Choroid plexus epithelial cell (primary cell): ENCODE data around the gene C19orf81.

Experiments used
- DNase-seq: peaks from one replicate; pipeline ENCODE4 v3.0.0-alpha.2; 2010; ENCODE audit warnings: low read depth
- H3K4me3 ChIP-seq: 2 replicates; pipeline ENCODE4 v1.5.1; 2011; ENCODE audit warnings: low read depth, mild to moderate bottlenecking, control low read depth, low read length, moderate library complexity
- CTCF ChIP-seq: conservative IDR thresholded peaks from 2 replicates; pipeline ENCODE4 v1.5.1; 2011; ENCODE audit warnings: low read depth, mild to moderate bottlenecking, control low read depth, inconsistent platforms, low read length, moderate library complexity

The C19orf81 gene

DNA sequence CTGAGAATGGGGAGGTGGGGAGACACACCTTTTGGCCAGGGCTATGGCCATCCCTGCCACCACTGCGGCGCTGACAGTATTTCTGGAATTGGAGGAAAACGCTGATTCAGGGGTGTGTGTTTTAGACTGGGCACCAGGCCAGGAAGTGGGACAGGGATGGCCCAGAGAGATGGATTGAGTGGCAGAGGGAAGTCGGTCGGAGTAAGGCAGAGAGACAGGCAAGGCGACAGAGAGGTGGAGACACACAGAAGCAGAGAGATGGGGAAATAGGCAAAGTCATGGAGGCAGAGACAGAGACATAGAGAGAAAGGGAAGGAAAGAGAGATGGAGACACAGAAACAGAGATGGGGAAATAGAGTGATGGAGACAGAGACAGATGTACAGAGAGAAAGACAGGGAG, 4.1 kb upstream of the C19orf81 start:
- DNase-seq = no peak
- H3K4me3 ChIP-seq = no peak overlapping the region
- TF ChIP-seq CTCF = no peak

GRCh38 chr19:50646074-50646807, 3.0 kb upstream of the C19orf81 start:
- DNase-seq = peak; percentile 44
- TF ChIP-seq CTCF = no peak
- H3K4me3 ChIP-seq = no peak overlapping the region

DNA sequence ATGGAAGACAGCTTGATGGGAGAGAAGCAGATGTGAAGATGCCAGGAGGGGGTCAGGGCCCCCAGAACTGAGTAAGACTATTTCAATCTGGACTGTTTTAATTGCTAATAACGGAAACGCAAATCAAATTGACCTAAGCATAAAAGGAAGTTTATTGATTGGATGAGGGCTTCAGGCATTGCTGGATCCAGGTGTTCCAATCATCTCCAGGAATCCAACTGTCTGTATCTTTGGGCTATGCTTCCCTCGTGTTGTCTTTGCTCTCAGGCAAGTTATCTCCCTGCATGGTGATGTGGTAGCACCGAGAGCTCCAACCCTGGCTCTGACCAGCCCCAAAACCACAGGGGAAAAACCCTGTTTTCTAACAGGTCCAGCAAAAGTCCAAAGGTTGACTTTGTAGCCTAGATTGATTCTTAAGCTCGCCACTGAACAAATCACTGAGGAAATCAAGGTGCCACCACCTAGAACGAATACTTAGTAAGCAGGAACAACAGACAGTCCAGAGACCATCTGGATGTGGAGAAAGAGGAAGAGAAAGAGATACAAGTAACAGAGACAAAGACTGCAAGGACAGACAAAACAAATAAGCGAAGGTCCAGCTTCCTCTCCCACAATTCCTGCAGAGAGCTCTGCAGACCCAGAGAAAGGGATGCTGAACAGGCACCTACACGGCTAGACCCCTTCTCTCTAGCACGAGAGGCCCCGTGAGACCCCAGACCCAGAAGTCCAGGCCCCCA, 1.2 kb upstream of the C19orf81 start:
- DNase-seq = no peak
- no peak overlapping the region for H3K4me3 ChIP-seq
- TF ChIP-seq CTCF = no peak

DNA sequence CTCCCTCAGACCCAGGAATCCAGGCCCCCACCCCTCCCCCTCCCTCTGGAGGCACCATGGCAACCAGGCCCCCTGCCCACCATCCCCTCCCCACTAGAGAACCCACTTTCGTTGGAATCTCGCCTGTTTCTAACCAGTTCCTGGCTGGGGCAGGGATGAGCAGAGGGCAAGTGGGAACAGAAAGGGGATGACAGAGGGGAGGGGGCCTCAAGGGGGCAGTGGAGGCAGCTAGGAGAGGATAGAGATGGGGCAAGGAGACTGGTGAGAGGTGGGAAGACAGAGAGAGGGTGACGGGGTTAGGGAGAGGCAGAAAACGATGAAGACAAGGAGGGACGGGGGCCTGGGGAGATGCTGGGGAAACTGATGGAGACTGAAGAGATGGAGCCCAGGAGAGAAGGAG, 586 bp upstream of the C19orf81 start:
- no peak for DNase-seq
- H3K4me3 ChIP-seq = no peak overlapping the region
- TF ChIP-seq CTCF = no peak

- no peak overlapping the region for H3K4me3 ChIP-seq
- no peak for DNase-seq
- TF ChIP-seq CTCF = no peak
These were observed 1.9 kb downstream of the C19orf81 start for GRCh38 chr19:50651174-50651573.

- no peak overlapping the region for H3K4me3 ChIP-seq
- DNase-seq = no peak
- TF ChIP-seq CTCF = no peak
These were observed 3.5 kb downstream of the C19orf81 start for GRCh38 chr19:50652722-50653121.

DNA sequence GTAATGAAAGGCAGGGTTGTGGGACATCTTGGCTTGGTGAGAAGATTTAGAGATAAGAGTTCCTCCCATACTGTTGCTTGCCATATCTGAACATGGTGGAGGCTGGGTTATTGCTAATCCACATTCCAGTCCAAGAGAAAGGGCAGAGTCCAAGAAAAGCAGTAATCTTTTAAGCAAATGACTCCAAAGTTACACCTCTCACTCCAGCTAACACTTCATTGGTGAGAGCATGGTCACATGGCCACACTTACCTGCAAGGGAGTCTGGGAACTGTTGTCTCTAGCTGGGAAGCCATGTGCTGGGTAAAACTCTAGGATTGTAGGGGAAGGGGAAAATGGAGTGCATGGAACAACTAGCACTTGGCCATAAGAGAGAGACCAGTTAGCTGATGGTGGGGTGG, 5.6 kb downstream of the C19orf81 start:
- no peak overlapping the region for H3K4me3 ChIP-seq
- no peak for TF ChIP-seq CTCF
- DNase-seq = no peak
